GM19238 (cell line): Measurements from ENCODE around the gene HMGCLL1.

Experiments
- DNase-seq: peaks from one replicate; pipeline ENCODE4 v3.0.0; 2011; ENCODE audit warnings: low spot score; ENCODE audit not compliant: insufficient read length

The HMGCLL1 gene

GRCh38 chr6:55578537-55579363 lies at the start of gene HMGCLL1:
HMGCLL1 (minus strand) TSS chr6:55579192; CDS start chr6:55579055, 137 bp downstream.
- DNase-seq = no peak

GRCh38 chr6:55621993-55622392 lies 43.0 kb upstream of the HMGCLL1 start:
- DNase-seq = no peak

GRCh38 chr6:55621244-55621643 lies 42.3 kb upstream of the HMGCLL1 start:
- no peak for DNase-seq

- DNase-seq = no peak
Measured at GRCh38 chr6:55617272-55617671, 38.3 kb upstream of the HMGCLL1 start.

GRCh38 chr6:55604021-55604420 lies 25.0 kb upstream of the HMGCLL1 start:
- DNase-seq = no peak

- no peak for DNase-seq
Measured at GRCh38 chr6:55601120-55601519, 22.1 kb upstream of the HMGCLL1 start.

GRCh38 chr6:55594442-55594841 lies 15.4 kb upstream of the HMGCLL1 start:
- DNase-seq = no peak

- DNase-seq = no peak
Measured at GRCh38 chr6:55584654-55585354, 5.8 kb upstream of the HMGCLL1 start.

- no peak for DNase-seq
Measured at GRCh38 chr6:55576811-55577210, 2.2 kb downstream of the HMGCLL1 start.

- DNase-seq = no peak
Measured at GRCh38 chr6:55574556-55574955, 4.4 kb downstream of the HMGCLL1 start.

- no peak for DNase-seq
Measured at GRCh38 chr6:55569638-55570037, 9.4 kb downstream of the HMGCLL1 start.

GRCh38 chr6:55568808-55569439 lies 10.1 kb downstream of the HMGCLL1 start:
- DNase-seq = no peak

- no peak for DNase-seq
Measured at GRCh38 chr6:55567558-55567957, 11.4 kb downstream of the HMGCLL1 start.

- DNase-seq = no peak
Measured at GRCh38 chr6:55566036-55566710, 12.8 kb downstream of the HMGCLL1 start.

- DNase-seq = no peak
Measured at GRCh38 chr6:55562318-55562717, 16.7 kb downstream of the HMGCLL1 start.

GRCh38 chr6:55560290-55560885 lies 18.6 kb downstream of the HMGCLL1 start:
- no peak for DNase-seq

GRCh38 chr6:55557146-55557545 lies 21.8 kb downstream of the HMGCLL1 start:
- DNase-seq = no peak

- DNase-seq = no peak
Measured at GRCh38 chr6:55545791-55546190, 33.2 kb downstream of the HMGCLL1 start.

- DNase-seq = no peak
Measured at GRCh38 chr6:55543633-55544309, 35.2 kb downstream of the HMGCLL1 start.

GRCh38 chr6:55541024-55541423 lies 38.0 kb downstream of the HMGCLL1 start:
- no peak for DNase-seq
